Stimulated activated CD8-positive, alpha-beta memory T cell treated with anti-CD3 and anti-CD28 coated beads, Interleukin-4, amount 100 ng/mL, for 24 hours (primary cell): ENCODE measurements around the gene EPHA10.
A peak's percentile ranks its signal among the peaks of the same experiment; 100 is the strongest.

ENCODE experiments used
- DNase-seq: peaks from one replicate; pipeline ENCODE4 v3.0.0-alpha.2; 2020; ENCODE audit warnings: low read depth

EPHA10 gene

GRCh38 chr1:37764888-37765441 lies at the start of gene EPHA10:
Gene EPHA10 (minus strand): TSS chr1:37765120. CDS start chr1:37765066, 54 bp downstream.
- DNase-seq: no peak

- DNase-seq: no peak
These were observed 49.3 kb upstream of the EPHA10 start for GRCh38 chr1:37814252-37814651.

- no peak for DNase-seq
These were observed 48.7 kb upstream of the EPHA10 start for GRCh38 chr1:37813529-37814145.

- DNase-seq: peak; percentile 53
These were observed 46.2 kb upstream of the EPHA10 start for GRCh38 chr1:37811027-37811655.

GRCh38 chr1:37809942-37810341 lies 45.0 kb upstream of the EPHA10 start:
- DNase-seq: no peak

- no peak for DNase-seq
These were observed 43.7 kb upstream of the EPHA10 start for GRCh38 chr1:37808369-37809319.

- DNase-seq: peak; percentile 91
These were observed 42.8 kb upstream of the EPHA10 start, which contains the start of the genes C1orf122 and YRDC for GRCh38 chr1:37807555-37808368. Gene C1orf122 (plus strand): TSS chr1:37807790. CDS start chr1:37808405, 615 bp downstream. Gene YRDC (minus strand): TSS chr1:37808208. CDS start chr1:37808180, 28 bp downstream.

- DNase-seq: no peak
These were observed 42.3 kb upstream of the EPHA10 start for GRCh38 chr1:37807220-37807554.

GRCh38 chr1:37802439-37802838 lies 37.5 kb upstream of the EPHA10 start:
- no peak for DNase-seq

GRCh38 chr1:37797750-37798345 lies 32.9 kb upstream of the EPHA10 start:
- no peak for DNase-seq

GRCh38 chr1:37795340-37796125 lies 30.6 kb upstream of the EPHA10 start:
- peak; percentile 28 for DNase-seq

- DNase-seq: no peak
These were observed 29.7 kb upstream of the EPHA10 start for GRCh38 chr1:37794372-37795339.

GRCh38 chr1:37793773-37794371 lies 29.0 kb upstream of the EPHA10 start, which contains the start of gene MANEAL:
Gene MANEAL (plus strand): TSS chr1:37793847. CDS start chr1:37794183, 336 bp downstream.
- DNase-seq: no peak

GRCh38 chr1:37792943-37793686 lies 28.2 kb upstream of the EPHA10 start:
- no peak for DNase-seq

GRCh38 chr1:37782491-37782890 lies 17.6 kb upstream of the EPHA10 start:
- DNase-seq: no peak

GRCh38 chr1:37778654-37779053 lies 13.7 kb upstream of the EPHA10 start:
- DNase-seq: no peak

GRCh38 chr1:37776946-37777516 lies 12.1 kb upstream of the EPHA10 start:
- DNase-seq: no peak
